ENCODE data around the gene AGA.

The AGA gene

GRCh38 chr4:177446586-177446985, 4.3 kb upstream of the AGA start:
- DNase-seq (ENCODE audit: low spot score), result no peak

GRCh38 chr4:177444911-177445736, 2.9 kb upstream of the AGA start:
- DNase-seq (ENCODE audit: low spot score), result no peak

GRCh38 chr4:177441061-177441802, 1.0 kb downstream of the AGA start:
- peak; percentile 17 for DNase-seq (ENCODE audit: low spot score)

- DNase-seq (ENCODE audit: low spot score), result no peak
Observed at GRCh38 chr4:177436456-177436855, 5.8 kb downstream of the AGA start.

- DNase-seq (ENCODE audit: low spot score), result no peak
Observed at GRCh38 chr4:177434667-177435066, 7.6 kb downstream of the AGA start.

GRCh38 chr4:177427192-177427591, 15.0 kb downstream of the AGA start:
- no peak for DNase-seq (ENCODE audit: low spot score)

- DNase-seq (ENCODE audit: low spot score), result no peak
Observed at GRCh38 chr4:177419434-177419833, 22.8 kb downstream of the AGA start.

GRCh38 chr4:177413656-177414055, 28.6 kb downstream of the AGA start:
- no peak for DNase-seq (ENCODE audit: low spot score)

- DNase-seq (ENCODE audit: low spot score), result no peak
Observed at GRCh38 chr4:177413076-177413475, 29.2 kb downstream of the AGA start.

- DNase-seq (ENCODE audit: low spot score), result no peak
Observed at GRCh38 chr4:177411996-177412395, 30.2 kb downstream of the AGA start.

- DNase-seq (ENCODE audit: low spot score), result no peak
Observed at GRCh38 chr4:177410566-177410965, 31.7 kb downstream of the AGA start.

- DNase-seq (ENCODE audit: low spot score), result no peak
Observed at GRCh38 chr4:177408023-177408422, 34.2 kb downstream of the AGA start.

GRCh38 chr4:177405508-177405907, 36.7 kb downstream of the AGA start:
- no peak for DNase-seq (ENCODE audit: low spot score)

- DNase-seq (ENCODE audit: low spot score), result no peak
Observed at GRCh38 chr4:177404986-177405385, 37.3 kb downstream of the AGA start.

- DNase-seq (ENCODE audit: low spot score), result no peak
Observed at GRCh38 chr4:177404342-177404741, 37.9 kb downstream of the AGA start.

- DNase-seq (ENCODE audit: low spot score), result no peak
Observed at GRCh38 chr4:177403746-177404145, 38.5 kb downstream of the AGA start.

GRCh38 chr4:177401658-177402273, 40.5 kb downstream of the AGA start:
- DNase-seq (ENCODE audit: low spot score), result peak; percentile 7

GRCh38 chr4:177400030-177400429, 42.2 kb downstream of the AGA start:
- DNase-seq (ENCODE audit: low spot score), result no peak

- DNase-seq (ENCODE audit: low spot score), result peak; percentile 8
Observed at GRCh38 chr4:177396352-177396751, 45.9 kb downstream of the AGA start.

GRCh38 chr4:177393236-177393635, 49.0 kb downstream of the AGA start:
- DNase-seq (ENCODE audit: low spot score), result no peak

GRCh38 chr4:177391953-177392352, 50.3 kb downstream of the AGA start:
- DNase-seq (ENCODE audit: low spot score), result no peak

GRCh38 chr4:177391287-177391686, 51.0 kb downstream of the AGA start:
- no peak for DNase-seq (ENCODE audit: low spot score)

- no peak for DNase-seq (ENCODE audit: low spot score)
Observed at GRCh38 chr4:177386278-177386815, 55.9 kb downstream of the AGA start.
